Dedifferentiated amniotic fluid mesenchymal stem cell (primary cell): Measurements from ENCODE around the gene PDE8B.

Experiments
- DNase-seq: peaks from one replicate; pipeline ENCODE4 v3.0.0-alpha.2; 2016; ENCODE audit errors: extremely low spot score

The PDE8B gene

GRCh38 chr5:77398458-77398857, 188.0 kb downstream of the PDE8B start:
- DNase-seq: no peak

- DNase-seq: no peak
These were observed 188.4 kb downstream of the PDE8B start for GRCh38 chr5:77398896-77399295.

GRCh38 chr5:77400645-77401044, 190.2 kb downstream of the PDE8B start:
- DNase-seq: peak; percentile 28

GRCh38 chr5:77402796-77403195, 192.3 kb downstream of the PDE8B start:
- DNase-seq: no peak

- no peak for DNase-seq
These were observed 196.7 kb downstream of the PDE8B start for GRCh38 chr5:77407152-77407551.

GRCh38 chr5:77409870-77410621, 199.6 kb downstream of the PDE8B start:
- no peak for DNase-seq

- DNase-seq: no peak
These were observed 202.6 kb downstream of the PDE8B start for GRCh38 chr5:77413049-77413448.

- DNase-seq: no peak
These were observed 207.7 kb downstream of the PDE8B start for GRCh38 chr5:77418162-77418561.

- DNase-seq: no peak
These were observed 208.4 kb downstream of the PDE8B start for GRCh38 chr5:77418601-77419581.

GRCh38 chr5:77419644-77420582, 209.4 kb downstream of the PDE8B start:
- no peak for DNase-seq

GRCh38 chr5:77420940-77421339, 210.5 kb downstream of the PDE8B start:
- DNase-seq: no peak

GRCh38 chr5:77423022-77423750, 212.7 kb downstream of the PDE8B start:
- DNase-seq: no peak

GRCh38 chr5:77424921-77425320, 214.4 kb downstream of the PDE8B start:
- DNase-seq: no peak

- no peak for DNase-seq
These were observed 214.9 kb downstream of the PDE8B start for GRCh38 chr5:77425420-77425819.

- DNase-seq: no peak
These were observed 215.6 kb downstream of the PDE8B start for GRCh38 chr5:77425998-77426659.

GRCh38 chr5:77426670-77427069, 216.2 kb downstream of the PDE8B start:
- peak; percentile 44 for DNase-seq

- DNase-seq: peak; percentile 56
These were observed 217.5 kb downstream of the PDE8B start for GRCh38 chr5:77427998-77428397.

GRCh38 chr5:77428526-77428925, 218.0 kb downstream of the PDE8B start:
- no peak for DNase-seq

GRCh38 chr5:77430726-77431125, 220.2 kb downstream of the PDE8B start:
- no peak for DNase-seq

- DNase-seq: no peak
These were observed 220.8 kb downstream of the PDE8B start for GRCh38 chr5:77431286-77431685.
